Spinal cord (tissue), 10 donors: ENCODE data around the gene UMODL1. TPM values are rescaled to one million over a fixed set of nuclear protein-coding genes. Genes with fewer than 3 reads are reported as not detected.

Experiments used
- DNase-seq, 6 donors: peaks; one replicate each; pipeline versions ENCODE4 v3.0.0 to v3.0.0-alpha.2; 2013 to 2015; ENCODE audit warnings: low spot score in 6 of 6, low read depth in 4 of 6
- H3K27ac ChIP-seq: one replicate; pipeline ENCODE4 v1.5.1; 2013; ENCODE audit warnings: low read depth, low read length, control low read depth
- H3K27me3 ChIP-seq: one replicate; pipeline ENCODE4 v1.6.1; 2013; ENCODE audit warnings: low read length; ENCODE audit not compliant: control insufficient read depth, insufficient read depth
- H3K36me3 ChIP-seq: one replicate; pipeline ENCODE4 v1.6.1; 2013; ENCODE audit warnings: low read length; ENCODE audit not compliant: control insufficient read depth, insufficient read depth
- H3K4me1 ChIP-seq: one replicate; pipeline ENCODE4 v1.6.1; 2013; ENCODE audit warnings: low read length; ENCODE audit not compliant: control insufficient read depth, insufficient read depth
- H3K4me3 ChIP-seq: one replicate; pipeline ENCODE4 v1.5.1; 2013; ENCODE audit warnings: low read depth, low read length, control low read depth
- H3K9me3 ChIP-seq: one replicate; pipeline ENCODE4 v1.6.1; 2013; ENCODE audit warnings: low read length; ENCODE audit not compliant: control insufficient read depth, insufficient read depth
- WGBS: methylation state at CpG from one replicate; pipeline ENCODE4 v1.1.5; 2013; ENCODE audit warnings: missing lambda C conversion rate; ENCODE audit not compliant: insufficient coverage; 5-methylcytosine and 5-hydroxymethylcytosine counted together
- polyA plus RNA-seq, 2 donors: library from polyadenylated mRNA; unstranded; fragments of 120-200 nt; gene quantifications; one replicate each; pipeline ENCODE4 v1.2.1, GENCODE V29; 2013; ENCODE audit not compliant: insufficient read length in 2 of 2
- total RNA-seq, 2 donors: library from RNA; depleted of rRNA in 1 of 2; stranded (reverse); fragments of 120-200 nt in 1 of 2; fragments of >200 nt in 1 of 2; gene quantifications; one replicate each; pipeline versions ENCODE4 v1.2.3 to v1.2.4, GENCODE V29; 2013 to 2014
- donor health status: healthy.

Gene UMODL1
- total and polyA plus RNA-seq, 4 donors, result 0.11 to 0.21 (median 0.17) TPM; not detected in 1

DNA sequence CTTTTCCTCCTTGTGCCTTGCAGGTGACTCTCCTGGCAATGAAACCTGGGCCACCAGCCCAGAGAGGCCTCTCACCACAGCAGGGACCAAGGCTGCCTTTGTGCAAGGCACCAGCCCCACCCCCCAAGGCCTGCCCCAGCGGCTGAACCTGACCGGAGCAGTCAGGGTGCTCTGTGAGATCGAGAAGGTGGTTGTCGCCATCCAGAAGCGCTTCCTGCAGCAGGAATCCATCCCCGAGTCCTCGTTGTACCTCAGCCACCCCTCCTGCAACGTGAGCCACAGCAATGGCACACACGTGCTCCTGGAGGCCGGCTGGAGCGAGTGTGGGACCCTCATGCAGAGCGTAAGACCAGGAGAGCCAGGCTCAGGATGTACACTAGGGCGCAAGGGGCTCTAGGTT lies 51.7 kb downstream of the UMODL1 start:
- 63% methylated on average over 13 of the region's 13 CpGs for WGBS
- DNase-seq, result no peak
- peaks cover 21% of the 10 kb centered on the region for H3K4me1 ChIP-seq
- no peak overlapping the region for H3K4me3 ChIP-seq
- no peaks in the 10 kb centered on the region for H3K27me3 ChIP-seq
- H3K27ac ChIP-seq, result no peak overlapping the region
- no peaks in the 10 kb centered on the region for H3K9me3 ChIP-seq
- H3K36me3 ChIP-seq, result no peaks in the 10 kb centered on the region

DNA sequence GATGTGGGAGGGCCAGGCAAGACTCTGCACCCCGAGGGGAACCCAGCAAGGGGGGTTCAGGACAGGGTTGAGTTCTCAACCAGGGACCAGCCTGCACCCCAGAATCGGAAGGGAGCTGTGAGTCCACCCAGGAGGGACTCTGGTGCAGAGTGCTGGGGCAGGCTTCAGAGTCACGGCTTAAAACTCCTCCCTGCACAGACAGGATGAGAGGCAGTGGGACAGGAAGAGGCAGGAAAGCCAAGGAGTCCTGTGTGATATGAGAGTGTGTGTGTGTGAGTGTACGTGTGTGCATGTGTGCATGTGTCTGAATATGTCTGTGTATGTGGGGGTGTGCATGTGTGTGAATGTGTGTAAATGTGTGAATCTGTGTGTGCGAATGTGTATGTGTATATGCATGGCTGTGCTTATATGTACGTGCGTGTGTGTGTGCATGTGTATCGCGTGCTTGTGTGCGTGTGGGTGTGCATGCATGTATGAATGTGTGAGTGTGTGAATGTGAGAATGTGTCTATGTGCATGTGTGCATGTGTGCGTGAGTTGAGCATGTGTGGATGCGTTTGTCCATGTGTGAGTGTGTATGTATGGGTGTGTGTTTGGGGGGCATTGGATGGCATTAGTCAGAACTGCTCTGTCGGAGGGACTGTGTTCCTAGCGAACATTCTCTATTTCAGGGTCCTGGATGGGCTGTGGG lies 52.2 kb downstream of the UMODL1 start:
- Histone ChIP-seq H3K27me3 (no peaks in the 10 kb centered on the region), H3K4me1 (peaks cover 21% of the 10 kb centered on the region), H3K9me3 (no peaks in the 10 kb centered on the region), H3K4me3 (no peak overlapping the region), H3K36me3 (no peaks in the 10 kb centered on the region), H3K27ac (no peak overlapping the region)
- WGBS, result 90% methylated on average over 14 of the region's 14 CpGs
- DNase-seq, result no peak

- 87% methylated on average over 13 of the region's 13 CpGs for WGBS
- no peak for DNase-seq
- Histone ChIP-seq H3K27me3 (no peaks in the 10 kb centered on the region), H3K4me3 (no peak overlapping the region), H3K4me1 (peaks cover 14% of the 10 kb centered on the region), H3K36me3 (no peaks in the 10 kb centered on the region), H3K27ac (no peak overlapping the region), H3K9me3 (no peaks in the 10 kb centered on the region)
Measured at GRCh38 chr21:42124081-42124480, 53.0 kb downstream of the UMODL1 start.

GRCh38 chr21:42124826-42125570 lies 53.9 kb downstream of the UMODL1 start:
- no peak overlapping the region for H3K4me3 ChIP-seq
- WGBS, result 81% methylated on average over 19 of the region's 19 CpGs
- H3K27me3 ChIP-seq, result no peaks in the 10 kb centered on the region
- DNase-seq, result no peak
- peaks cover 10% of the 10 kb centered on the region for H3K4me1 ChIP-seq
- no peaks in the 10 kb centered on the region for H3K36me3 ChIP-seq
- no peaks in the 10 kb centered on the region for H3K9me3 ChIP-seq
- H3K27ac ChIP-seq, result no peak overlapping the region

- 78% methylated on average over 22 of the region's 29 CpGs for WGBS
- H3K27ac ChIP-seq, result no peak overlapping the region
- peaks cover 5% of the 10 kb centered on the region for H3K4me1 ChIP-seq
- H3K9me3 ChIP-seq, result no peaks in the 10 kb centered on the region
- no peak for DNase-seq
- H3K4me3 ChIP-seq, result no peak overlapping the region
- no peaks in the 10 kb centered on the region for H3K27me3 ChIP-seq
- no peaks in the 10 kb centered on the region for H3K36me3 ChIP-seq
Measured at GRCh38 chr21:42125571-42126544, 54.7 kb downstream of the UMODL1 start.

- no peaks in the 10 kb centered on the region for H3K27me3 ChIP-seq
- no peak overlapping the region for H3K4me3 ChIP-seq
- H3K27ac ChIP-seq, result no peak overlapping the region
- no peaks in the 10 kb centered on the region for H3K36me3 ChIP-seq
- H3K9me3 ChIP-seq, result no peaks in the 10 kb centered on the region
- 81% methylated on average over 29 of the region's 36 CpGs for WGBS
- H3K4me1 ChIP-seq, result peaks cover 5% of the 10 kb centered on the region
- DNase-seq, result no peak
Measured at GRCh38 chr21:42127164-42128150, 56.3 kb downstream of the UMODL1 start.

- H3K9me3 ChIP-seq, result no peaks in the 10 kb centered on the region
- H3K36me3 ChIP-seq, result no peaks in the 10 kb centered on the region
- H3K27ac ChIP-seq, result no peak overlapping the region
- no peaks in the 10 kb centered on the region for H3K27me3 ChIP-seq
- peaks cover 5% of the 10 kb centered on the region for H3K4me1 ChIP-seq
- no peak for DNase-seq
- 85% methylated on average over 3 of the region's 11 CpGs for WGBS
- H3K4me3 ChIP-seq, result no peak overlapping the region
Measured at GRCh38 chr21:42129300-42130266, 58.5 kb downstream of the UMODL1 start.

DNA sequence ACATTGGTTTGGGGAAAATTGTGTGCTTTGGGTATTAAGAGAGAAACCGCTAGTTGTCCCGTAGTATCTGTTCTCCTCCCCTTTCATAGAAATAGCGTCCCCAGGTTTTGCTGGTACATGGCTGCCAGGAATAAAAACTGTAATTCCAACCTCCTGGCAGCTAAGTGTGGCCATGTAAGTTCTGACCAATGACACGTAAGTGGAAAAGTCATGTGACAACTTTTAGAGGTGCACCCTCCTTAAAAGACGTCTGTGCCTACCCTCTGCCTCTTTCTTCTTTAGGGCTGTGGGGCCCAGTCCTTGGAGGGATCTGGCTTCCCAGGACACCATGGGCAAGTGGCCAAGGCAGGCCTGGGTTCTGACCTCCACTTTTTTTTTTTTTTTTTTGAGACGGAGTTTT lies 59.3 kb downstream of the UMODL1 start:
- no peak overlapping the region for H3K4me3 ChIP-seq
- H3K27ac ChIP-seq, result no peak overlapping the region
- peaks cover 9% of the 10 kb centered on the region for H3K4me1 ChIP-seq
- H3K36me3 ChIP-seq, result no peaks in the 10 kb centered on the region
- DNase-seq, result no peak
- 43% methylated on average over 1 of the region's 6 CpGs for WGBS
- no peaks in the 10 kb centered on the region for H3K27me3 ChIP-seq
- H3K9me3 ChIP-seq, result no peaks in the 10 kb centered on the region
